NCI-H526 (cell line): ENCODE results near the gene ZC3H10.
"Not testable (repeated sequence)": the region's sequence is repeated elsewhere in the genome, so short reads cannot be mapped to it uniquely, and the experiment has no call there.

Experiments
- DNase-seq, 2 experiments: peaks; one replicate each; lab custom pipeline; 2025; lab: John Stamatoyannopoulos, UW

The ZC3H10 gene

GRCh38 chr12:56117778-56118687, at the start of gene ZC3H10:
ZC3H10 (plus strand) TSS chr12:56118266; CDS start chr12:56120563, 2,297 bp downstream.
- DNase-seq, result peak; percentile 98 to 99

- no peak for DNase-seq
Measured at GRCh38 chr12:56071648-56072047, 46.4 kb upstream of the ZC3H10 start.

GRCh38 chr12:56074396-56074795, 43.7 kb upstream of the ZC3H10 start:
- DNase-seq, result no peak

GRCh38 chr12:56077966-56078365, 40.1 kb upstream of the ZC3H10 start:
- DNase-seq, result not testable (repeated sequence)

GRCh38 chr12:56078427-56078826, 39.6 kb upstream of the ZC3H10 start:
- no peak for DNase-seq

GRCh38 chr12:56078931-56079722, 38.9 kb upstream of the ZC3H10 start:
- DNase-seq, result peak; percentile 81 to 90

- DNase-seq, result peak; percentile 79 to 90
Measured at GRCh38 chr12:56079723-56080555, 38.1 kb upstream of the ZC3H10 start, which contains the start of gene ERBB3. ERBB3 (plus strand) TSS chr12:56080165; CDS start chr12:56080301, 136 bp downstream.

- DNase-seq, result peak; percentile 18 to 55
Measured at GRCh38 chr12:56080556-56081138, 37.4 kb upstream of the ZC3H10 start.

- DNase-seq, result peak in 1 of 2 experiments; percentile 33
Measured at GRCh38 chr12:56081393-56082347, 36.4 kb upstream of the ZC3H10 start.

- DNase-seq, result no peak
Measured at GRCh38 chr12:56082382-56082781, 35.7 kb upstream of the ZC3H10 start.

GRCh38 chr12:56082967-56083366, 35.1 kb upstream of the ZC3H10 start:
- DNase-seq, result no peak

- peak; percentile 6 to 37 for DNase-seq
Measured at GRCh38 chr12:56084958-56085543, 33.0 kb upstream of the ZC3H10 start.

GRCh38 chr12:56086096-56086495, 32.0 kb upstream of the ZC3H10 start:
- no peak for DNase-seq

GRCh38 chr12:56086608-56087007, 31.5 kb upstream of the ZC3H10 start:
- DNase-seq, result no peak

- no peak for DNase-seq
Measured at GRCh38 chr12:56087220-56087619, 30.8 kb upstream of the ZC3H10 start.

- no peak for DNase-seq
Measured at GRCh38 chr12:56097738-56098137, 20.3 kb upstream of the ZC3H10 start.

- no peak for DNase-seq
Measured at GRCh38 chr12:56098592-56098991, 19.5 kb upstream of the ZC3H10 start.

GRCh38 chr12:56099787-56100186, 18.3 kb upstream of the ZC3H10 start:
- no peak for DNase-seq

- no peak for DNase-seq
Measured at GRCh38 chr12:56101045-56101444, 17.0 kb upstream of the ZC3H10 start.

GRCh38 chr12:56102683-56103065, 15.4 kb upstream of the ZC3H10 start:
- DNase-seq, result no peak
